ENCODE measurements around the gene ZFP28. TPM values are rescaled to one million over a fixed set of nuclear protein-coding genes. Genes with fewer than 3 reads are reported as not detected.

The ZFP28 gene
- total RNA-seq, 1 experiment from 2014 or later: 4.6 TPM

DNA sequence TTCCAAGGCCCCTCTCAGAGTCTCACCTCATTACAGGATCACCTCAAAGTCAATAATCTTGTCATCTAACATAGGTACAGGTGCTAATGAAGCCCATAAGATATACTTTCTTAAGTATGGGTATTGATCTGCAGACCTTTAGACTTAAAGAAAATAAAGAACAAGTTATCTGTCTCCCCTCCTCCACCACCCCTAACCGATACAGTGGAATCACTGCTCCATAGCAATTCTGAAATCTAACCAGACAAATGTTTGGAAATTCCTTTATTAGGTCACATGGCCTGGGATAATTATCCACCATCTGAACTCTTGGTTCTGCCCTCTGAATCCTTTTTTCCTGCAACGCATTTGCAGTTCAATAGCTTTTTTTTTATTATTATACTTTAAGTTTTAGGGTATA lies 24.0 kb downstream of the ZFP28 start:
- H3K9me3 Mint-ChIP-seq: peaks cover 79% of the 10 kb centered on the region
- no peak for ATAC-seq
- ChIA-PET POLR2A (no interaction called here), CTCF (no interaction called here)
- no peak for TF ChIP-seq IRF2 (CRISPR knock-in tag; IDR thresholded peaks at IDR 0.05; ENCODE audit: borderline replicate concordance, low read depth)
- no peak for TF ChIP-seq GRHL2 (CRISPR knock-in tag; IDR thresholded peaks at IDR 0.05; ENCODE audit: insufficient replicate concordance, severe bottlenecking)
- no peak for TF ChIP-seq CREB1 (CRISPR knock-in tag; IDR thresholded peaks at IDR 0.05)
- TF ChIP-seq ATF1 (CRISPR knock-in tag; IDR thresholded peaks at IDR 0.05): no peak
- TF ChIP-seq, protein P1, sequence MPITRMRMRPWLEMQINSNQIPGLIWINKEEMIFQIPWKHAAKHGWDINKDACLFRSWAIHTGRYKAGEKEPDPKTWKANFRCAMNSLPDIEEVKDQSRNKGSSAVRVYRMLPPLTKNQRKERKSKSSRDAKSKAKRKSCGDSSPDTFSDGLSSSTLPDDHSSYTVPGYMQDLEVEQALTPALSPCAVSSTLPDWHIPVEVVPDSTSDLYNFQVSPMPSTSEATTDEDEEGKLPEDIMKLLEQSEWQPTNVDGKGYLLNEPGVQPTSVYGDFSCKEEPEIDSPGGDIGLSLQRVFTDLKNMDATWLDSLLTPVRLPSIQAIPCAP (CRISPR knock-in tag; IDR thresholded peaks at IDR 0.05): no peak
- TF ChIP-seq NFYB (CRISPR knock-in tag; conservative IDR thresholded peaks at IDR 0.05; ENCODE audit: low read depth): no peak
- TF ChIP-seq, protein P2, sequence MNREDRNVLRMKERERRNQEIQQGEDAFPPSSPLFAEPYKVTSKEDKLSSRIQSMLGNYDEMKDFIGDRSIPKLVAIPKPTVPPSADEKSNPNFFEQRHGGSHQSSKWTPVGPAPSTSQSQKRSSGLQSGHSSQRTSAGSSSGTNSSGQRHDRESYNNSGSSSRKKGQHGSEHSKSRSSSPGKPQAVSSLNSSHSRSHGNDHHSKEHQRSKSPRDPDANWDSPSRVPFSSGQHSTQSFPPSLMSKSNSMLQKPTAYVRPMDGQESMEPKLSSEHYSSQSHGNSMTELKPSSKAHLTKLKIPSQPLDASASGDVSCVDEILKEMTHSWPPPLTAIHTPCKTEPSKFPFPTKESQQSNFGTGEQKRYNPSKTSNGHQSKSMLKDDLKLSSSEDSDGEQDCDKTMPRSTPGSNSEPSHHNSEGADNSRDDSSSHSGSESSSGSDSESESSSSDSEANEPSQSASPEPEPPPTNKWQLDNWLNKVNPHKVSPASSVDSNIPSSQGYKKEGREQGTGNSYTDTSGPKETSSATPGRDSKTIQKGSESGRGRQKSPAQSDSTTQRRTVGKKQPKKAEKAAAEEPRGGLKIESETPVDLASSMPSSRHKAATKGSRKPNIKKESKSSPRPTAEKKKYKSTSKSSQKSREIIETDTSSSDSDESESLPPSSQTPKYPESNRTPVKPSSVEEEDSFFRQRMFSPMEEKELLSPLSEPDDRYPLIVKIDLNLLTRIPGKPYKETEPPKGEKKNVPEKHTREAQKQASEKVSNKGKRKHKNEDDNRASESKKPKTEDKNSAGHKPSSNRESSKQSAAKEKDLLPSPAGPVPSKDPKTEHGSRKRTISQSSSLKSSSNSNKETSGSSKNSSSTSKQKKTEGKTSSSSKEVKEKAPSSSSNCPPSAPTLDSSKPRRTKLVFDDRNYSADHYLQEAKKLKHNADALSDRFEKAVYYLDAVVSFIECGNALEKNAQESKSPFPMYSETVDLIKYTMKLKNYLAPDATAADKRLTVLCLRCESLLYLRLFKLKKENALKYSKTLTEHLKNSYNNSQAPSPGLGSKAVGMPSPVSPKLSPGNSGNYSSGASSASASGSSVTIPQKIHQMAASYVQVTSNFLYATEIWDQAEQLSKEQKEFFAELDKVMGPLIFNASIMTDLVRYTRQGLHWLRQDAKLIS (CRISPR knock-in tag; IDR thresholded peaks at IDR 0.05; ENCODE audit: borderline replicate concordance): no peak
- TF ChIP-seq, protein P3, sequence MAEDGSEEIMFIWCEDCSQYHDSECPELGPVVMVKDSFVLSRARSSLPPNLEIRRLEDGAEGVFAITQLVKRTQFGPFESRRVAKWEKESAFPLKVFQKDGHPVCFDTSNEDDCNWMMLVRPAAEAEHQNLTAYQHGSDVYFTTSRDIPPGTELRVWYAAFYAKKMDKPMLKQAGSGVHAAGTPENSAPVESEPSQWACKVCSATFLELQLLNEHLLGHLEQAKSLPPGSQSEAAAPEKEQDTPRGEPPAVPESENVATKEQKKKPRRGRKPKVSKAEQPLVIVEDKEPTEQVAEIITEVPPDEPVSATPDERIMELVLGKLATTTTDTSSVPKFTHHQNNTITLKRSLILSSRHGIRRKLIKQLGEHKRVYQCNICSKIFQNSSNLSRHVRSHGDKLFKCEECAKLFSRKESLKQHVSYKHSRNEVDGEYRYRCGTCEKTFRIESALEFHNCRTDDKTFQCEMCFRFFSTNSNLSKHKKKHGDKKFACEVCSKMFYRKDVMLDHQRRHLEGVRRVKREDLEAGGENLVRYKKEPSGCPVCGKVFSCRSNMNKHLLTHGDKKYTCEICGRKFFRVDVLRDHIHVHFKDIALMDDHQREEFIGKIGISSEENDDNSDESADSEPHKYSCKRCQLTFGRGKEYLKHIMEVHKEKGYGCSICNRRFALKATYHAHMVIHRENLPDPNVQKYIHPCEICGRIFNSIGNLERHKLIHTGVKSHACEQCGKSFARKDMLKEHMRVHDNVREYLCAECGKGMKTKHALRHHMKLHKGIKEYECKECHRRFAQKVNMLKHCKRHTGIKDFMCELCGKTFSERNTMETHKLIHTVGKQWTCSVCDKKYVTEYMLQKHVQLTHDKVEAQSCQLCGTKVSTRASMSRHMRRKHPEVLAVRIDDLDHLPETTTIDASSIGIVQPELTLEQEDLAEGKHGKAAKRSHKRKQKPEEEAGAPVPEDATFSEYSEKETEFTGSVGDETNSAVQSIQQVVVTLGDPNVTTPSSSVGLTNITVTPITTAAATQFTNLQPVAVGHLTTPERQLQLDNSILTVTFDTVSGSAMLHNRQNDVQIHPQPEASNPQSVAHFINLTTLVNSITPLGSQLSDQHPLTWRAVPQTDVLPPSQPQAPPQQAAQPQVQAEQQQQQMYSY (CRISPR knock-in tag; IDR thresholded peaks at IDR 0.05): no peak
- no peak for TF ChIP-seq OVOL2 (CRISPR knock-in tag; IDR thresholded peaks at IDR 0.05; ENCODE audit: borderline replicate concordance)
- no peak for TF ChIP-seq NR3C1 (CRISPR knock-in tag; conservative IDR thresholded peaks at IDR 0.05; ENCODE audit: low read depth)
- no peak for TF ChIP-seq ZNF219 (CRISPR knock-in tag; IDR thresholded peaks at IDR 0.05; ENCODE audit: borderline replicate concordance)
- TF ChIP-seq TCF7 (CRISPR knock-in tag; IDR thresholded peaks at IDR 0.05; ENCODE audit: low read depth): no peak
- TF ChIP-seq, protein P4, sequence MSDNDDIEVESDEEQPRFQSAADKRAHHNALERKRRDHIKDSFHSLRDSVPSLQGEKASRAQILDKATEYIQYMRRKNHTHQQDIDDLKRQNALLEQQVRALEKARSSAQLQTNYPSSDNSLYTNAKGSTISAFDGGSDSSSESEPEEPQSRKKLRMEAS (CRISPR knock-in tag; IDR thresholded peaks at IDR 0.05): no peak
- peaks cover 1% of the 10 kb centered on the region for H3K4me1 Mint-ChIP-seq
- peaks cover 6% of the 10 kb centered on the region for H3K27me3 Mint-ChIP-seq (ENCODE audit: low read depth)
- DNase-seq (ENCODE audit: low spot score): no peak
- no peak overlapping the region for H3K4me3 Mint-ChIP-seq
- no peak overlapping the region for H3K27ac Mint-ChIP-seq
- peaks cover 59% of the 10 kb centered on the region for H3K36me3 Mint-ChIP-seq

DNA sequence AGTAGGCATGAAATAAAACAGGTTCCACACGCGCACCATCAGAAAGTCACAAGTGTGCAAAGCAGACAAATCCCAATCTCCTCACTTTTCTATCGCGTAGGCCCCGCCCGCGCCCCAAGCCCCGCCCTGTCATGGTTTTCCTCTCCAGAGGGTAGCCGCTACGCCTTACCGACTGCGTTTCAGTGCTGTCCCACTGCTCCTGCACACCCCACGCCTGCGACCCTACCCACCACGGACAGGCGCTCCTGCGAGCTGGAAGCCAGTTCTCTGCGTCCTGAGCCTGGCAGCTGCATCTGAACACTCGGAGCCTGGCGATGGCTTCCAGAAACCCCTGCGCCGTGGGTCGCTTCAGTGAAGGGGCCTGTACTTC lies 28.1 kb downstream of the ZFP28 start:
- CTCF ChIA-PET: interaction anchor here (1.0 kb wide), 1 partner anchor 257 kb away, joined by 3 read pairs; no protein-coding TSS in a partner anchor
- H3K36me3 Mint-ChIP-seq: peaks cover 65% of the 10 kb centered on the region
- no peak overlapping the region for H3K27ac Mint-ChIP-seq
- DNase-seq (ENCODE audit: low spot score) (peak; percentile 44), ATAC-seq (peak; percentile 56)
- H3K27me3 Mint-ChIP-seq (ENCODE audit: low read depth): peaks cover 6% of the 10 kb centered on the region
- peaks cover 4% of the 10 kb centered on the region for H3K4me1 Mint-ChIP-seq
- peaks cover 65% of the 10 kb centered on the region for H3K9me3 Mint-ChIP-seq
- POLR2A ChIA-PET: no interaction called here
- TF ChIP-seq, protein P5, sequence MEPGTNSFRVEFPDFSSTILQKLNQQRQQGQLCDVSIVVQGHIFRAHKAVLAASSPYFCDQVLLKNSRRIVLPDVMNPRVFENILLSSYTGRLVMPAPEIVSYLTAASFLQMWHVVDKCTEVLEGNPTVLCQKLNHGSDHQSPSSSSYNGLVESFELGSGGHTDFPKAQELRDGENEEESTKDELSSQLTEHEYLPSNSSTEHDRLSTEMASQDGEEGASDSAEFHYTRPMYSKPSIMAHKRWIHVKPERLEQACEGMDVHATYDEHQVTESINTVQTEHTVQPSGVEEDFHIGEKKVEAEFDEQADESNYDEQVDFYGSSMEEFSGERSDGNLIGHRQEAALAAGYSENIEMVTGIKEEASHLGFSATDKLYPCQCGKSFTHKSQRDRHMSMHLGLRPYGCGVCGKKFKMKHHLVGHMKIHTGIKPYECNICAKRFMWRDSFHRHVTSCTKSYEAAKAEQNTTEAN (CRISPR knock-in tag; IDR thresholded peaks at IDR 0.05): no peak
- TF ChIP-seq ZNF232 (CRISPR knock-in tag; IDR thresholded peaks at IDR 0.05) (no peak), NR1H2 (CRISPR knock-in tag; IDR thresholded peaks at IDR 0.05) (no peak)
- TF ChIP-seq, protein P6, sequence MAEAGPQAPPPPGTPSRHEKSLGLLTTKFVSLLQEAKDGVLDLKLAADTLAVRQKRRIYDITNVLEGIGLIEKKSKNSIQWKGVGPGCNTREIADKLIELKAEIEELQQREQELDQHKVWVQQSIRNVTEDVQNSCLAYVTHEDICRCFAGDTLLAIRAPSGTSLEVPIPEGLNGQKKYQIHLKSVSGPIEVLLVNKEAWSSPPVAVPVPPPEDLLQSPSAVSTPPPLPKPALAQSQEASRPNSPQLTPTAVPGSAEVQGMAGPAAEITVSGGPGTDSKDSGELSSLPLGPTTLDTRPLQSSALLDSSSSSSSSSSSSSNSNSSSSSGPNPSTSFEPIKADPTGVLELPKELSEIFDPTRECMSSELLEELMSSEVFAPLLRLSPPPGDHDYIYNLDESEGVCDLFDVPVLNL (CRISPR knock-in tag; IDR thresholded peaks at IDR 0.05; ENCODE audit: borderline replicate concordance, low read depth): no peak
- TF ChIP-seq, protein P2 (CRISPR knock-in tag; IDR thresholded peaks at IDR 0.05; ENCODE audit: borderline replicate concordance): no peak
- peak overlapping the region; percentile 97 for H3K4me3 Mint-ChIP-seq
